Activated T-helper 9 cell treated with anti-CD3 and anti-CD28 coated beads, Interleukin-2, amount 50 U/mL, for 16 hours (primary cell): ENCODE data around the gene USP26.
"Not testable (repeated sequence)": the region's sequence is repeated elsewhere in the genome, so short reads cannot be mapped to it uniquely, and the experiment has no call there.

Experiments used
- DNase-seq: peaks from one replicate; pipeline ENCODE4 v3.0.0-alpha.2; 2020; ENCODE audit warnings: low read depth

USP26 gene, protein sequence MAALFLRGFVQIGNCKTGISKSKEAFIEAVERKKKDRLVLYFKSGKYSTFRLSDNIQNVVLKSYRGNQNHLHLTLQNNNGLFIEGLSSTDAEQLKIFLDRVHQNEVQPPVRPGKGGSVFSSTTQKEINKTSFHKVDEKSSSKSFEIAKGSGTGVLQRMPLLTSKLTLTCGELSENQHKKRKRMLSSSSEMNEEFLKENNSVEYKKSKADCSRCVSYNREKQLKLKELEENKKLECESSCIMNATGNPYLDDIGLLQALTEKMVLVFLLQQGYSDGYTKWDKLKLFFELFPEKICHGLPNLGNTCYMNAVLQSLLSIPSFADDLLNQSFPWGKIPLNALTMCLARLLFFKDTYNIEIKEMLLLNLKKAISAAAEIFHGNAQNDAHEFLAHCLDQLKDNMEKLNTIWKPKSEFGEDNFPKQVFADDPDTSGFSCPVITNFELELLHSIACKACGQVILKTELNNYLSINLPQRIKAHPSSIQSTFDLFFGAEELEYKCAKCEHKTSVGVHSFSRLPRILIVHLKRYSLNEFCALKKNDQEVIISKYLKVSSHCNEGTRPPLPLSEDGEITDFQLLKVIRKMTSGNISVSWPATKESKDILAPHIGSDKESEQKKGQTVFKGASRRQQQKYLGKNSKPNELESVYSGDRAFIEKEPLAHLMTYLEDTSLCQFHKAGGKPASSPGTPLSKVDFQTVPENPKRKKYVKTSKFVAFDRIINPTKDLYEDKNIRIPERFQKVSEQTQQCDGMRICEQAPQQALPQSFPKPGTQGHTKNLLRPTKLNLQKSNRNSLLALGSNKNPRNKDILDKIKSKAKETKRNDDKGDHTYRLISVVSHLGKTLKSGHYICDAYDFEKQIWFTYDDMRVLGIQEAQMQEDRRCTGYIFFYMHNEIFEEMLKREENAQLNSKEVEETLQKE

DNA sequence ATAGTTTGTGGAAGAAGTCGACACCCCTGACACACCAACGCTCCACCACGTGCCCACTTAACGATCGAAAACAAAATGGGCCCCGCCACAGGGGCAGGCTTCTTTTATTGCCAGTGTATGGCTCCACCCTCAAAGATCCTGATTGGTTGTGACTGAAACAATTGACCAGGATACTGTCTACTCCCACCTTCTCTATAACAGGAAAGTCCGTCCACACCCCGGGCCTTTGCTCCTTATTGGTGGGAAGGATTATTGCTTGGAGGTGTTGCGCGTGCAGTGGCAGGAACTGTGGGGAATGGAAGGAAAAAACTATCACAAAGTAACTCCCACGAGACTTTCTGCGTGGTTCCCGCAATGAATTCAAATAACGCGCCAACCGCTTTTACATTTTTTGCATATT, at the start of gene USP26:
Gene USP26 (minus strand): TSS at position 79 of the 400 bp plus-strand sequence. CDS start 68,889 bp downstream, outside the sequence.
- DNase-seq: no peak

DNA sequence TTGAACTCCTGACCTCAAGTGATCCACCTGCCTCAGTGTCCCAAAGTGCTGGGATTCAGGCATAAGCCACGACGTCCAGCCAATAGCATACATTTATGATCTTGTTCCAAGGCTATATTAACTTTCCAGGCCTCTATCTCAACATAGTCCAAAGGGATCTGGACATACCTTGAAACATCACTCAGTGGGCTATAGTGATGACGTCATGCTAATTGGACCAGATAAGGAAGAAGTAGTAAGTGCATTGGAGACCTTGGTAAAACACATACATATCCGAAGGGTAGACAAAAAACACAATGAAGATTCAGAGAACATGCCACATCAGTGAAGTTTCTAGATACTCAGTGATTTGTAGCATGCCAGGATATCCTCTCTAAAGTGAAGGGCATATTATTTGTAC, 37.4 kb upstream of the USP26 start:
- no peak for DNase-seq

DNA sequence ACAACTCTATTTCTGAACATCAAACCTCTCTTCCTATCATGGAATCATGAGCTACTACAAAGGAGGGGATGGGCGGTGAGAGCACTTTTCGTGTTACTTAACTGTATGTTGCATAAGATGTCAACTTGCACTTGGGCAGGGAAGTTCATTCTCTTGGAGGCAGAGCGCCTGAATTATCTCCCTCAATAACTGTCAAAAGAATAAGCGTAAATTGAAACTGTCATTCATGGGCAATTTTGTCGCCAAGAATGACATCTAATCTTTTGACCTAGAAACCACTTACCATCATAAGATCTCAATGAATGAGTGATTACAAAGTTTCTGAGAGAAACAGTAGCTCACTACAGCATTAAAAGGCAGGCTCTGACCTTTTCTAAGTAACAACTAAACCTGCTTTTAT, 23.5 kb upstream of the USP26 start:
- no peak for DNase-seq

DNA sequence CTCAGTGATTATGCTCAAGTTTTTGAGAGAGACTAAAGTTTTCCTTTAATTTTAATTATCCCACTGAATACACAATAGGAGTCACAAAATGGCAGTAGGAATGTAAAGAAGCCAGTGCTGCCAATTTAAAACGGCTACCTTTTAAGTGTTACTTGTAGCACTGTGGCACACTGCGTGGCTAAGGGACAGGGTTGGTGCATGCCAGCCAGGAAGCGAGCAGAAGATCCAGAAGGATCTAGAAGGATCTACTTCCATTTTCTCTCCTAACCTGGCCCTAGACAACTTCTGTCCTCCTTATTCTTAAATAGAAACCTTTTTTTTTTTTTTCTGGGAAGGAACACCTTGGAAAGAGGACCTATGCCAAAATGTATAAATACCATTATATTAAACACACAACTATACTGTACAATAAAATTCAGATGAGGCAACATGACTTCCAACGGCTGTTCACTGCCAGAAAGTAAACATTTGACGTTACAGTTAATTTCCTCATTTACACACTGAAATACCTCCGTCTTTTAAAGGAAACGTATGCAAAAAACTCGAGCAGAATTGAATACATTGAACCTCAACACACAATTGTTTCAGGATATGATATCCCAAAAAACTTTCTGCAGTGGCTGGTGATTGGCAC, 2.7 kb downstream of the USP26 start:
- DNase-seq: no peak

DNA sequence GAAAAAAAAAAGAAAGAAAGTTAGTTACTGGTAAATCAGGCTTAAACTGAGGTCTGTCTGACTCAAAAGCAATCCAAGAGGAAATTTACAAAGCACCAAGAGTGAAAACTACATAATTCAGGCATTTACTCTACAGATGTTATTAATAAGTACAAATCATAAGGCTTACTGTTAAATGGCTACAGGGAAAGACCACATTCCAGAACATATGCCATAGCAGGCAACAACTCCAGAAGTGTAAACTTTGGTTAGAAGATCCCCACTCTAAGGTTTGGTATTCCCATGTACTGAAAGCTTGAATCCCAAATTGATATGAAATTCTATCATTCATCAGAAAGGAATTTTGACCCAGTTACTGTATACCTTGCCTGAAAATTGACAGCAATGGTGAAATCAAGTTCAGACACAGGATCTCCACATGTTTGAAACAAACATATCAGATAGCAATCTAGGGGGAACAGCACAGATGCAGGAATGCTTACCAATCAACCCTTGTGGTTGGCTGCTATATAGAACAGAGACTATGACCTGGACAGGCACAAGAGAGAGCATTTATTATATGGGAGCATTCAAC, 6.6 kb downstream of the USP26 start:
- DNase-seq: no peak

DNA sequence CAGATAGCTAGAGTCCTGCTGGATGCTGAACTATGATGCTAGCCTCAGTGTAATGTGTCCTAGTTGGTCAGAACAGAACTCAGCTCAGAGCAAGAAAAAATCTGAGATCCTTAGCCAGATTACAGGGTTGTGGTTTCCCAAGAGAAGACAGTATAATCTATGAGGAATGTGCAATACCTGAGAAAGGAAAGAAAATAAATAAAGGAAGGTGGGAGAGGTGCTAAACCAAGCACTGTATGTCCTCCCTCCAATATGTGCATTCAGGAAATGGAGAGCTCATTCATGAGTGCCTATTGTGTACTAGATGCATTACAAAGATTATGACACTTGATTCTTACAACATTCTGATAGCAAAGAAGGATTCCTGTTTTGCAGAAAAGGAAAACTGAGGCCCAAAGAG, 7.5 kb downstream of the USP26 start:
- no peak for DNase-seq

DNA sequence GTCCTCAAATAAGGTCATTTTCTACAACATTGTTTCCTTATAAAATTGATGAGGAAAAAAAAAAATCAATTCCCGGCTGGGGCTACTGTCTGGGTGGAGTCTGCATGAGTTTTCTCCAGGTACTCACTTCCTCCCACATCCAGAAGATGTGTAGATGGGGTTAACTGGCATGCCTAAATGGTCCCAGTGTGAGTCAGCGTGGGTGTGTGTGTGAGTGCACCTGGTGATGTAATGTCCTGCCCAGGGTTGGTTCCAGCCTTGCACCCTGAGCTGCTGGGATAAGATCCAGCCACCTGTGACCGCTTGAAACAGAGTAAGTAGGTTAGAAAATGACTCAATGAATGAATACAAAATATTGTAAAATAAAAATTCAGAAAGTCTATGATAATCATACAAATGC, 11.1 kb downstream of the USP26 start:
- no peak for DNase-seq

DNA sequence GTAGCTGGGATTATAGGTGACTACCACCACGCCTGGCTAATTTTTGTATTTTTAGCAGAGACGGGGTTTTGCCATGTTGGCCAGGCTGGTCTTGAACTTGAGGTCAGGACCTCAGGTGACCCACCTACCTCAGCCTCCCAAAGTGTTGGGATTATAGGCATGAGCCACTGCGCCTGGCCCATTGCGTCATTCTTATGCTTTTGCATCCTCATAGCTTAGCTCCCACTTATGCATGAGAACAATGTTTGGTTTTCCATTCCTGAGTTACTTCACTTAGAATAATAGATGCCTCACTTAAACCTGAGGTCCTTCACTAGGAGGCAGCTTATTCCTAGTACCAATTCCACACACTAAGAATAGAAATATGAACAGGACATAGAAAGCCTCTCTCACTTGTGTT, 11.9 kb downstream of the USP26 start:
- not testable (repeated sequence) for DNase-seq

DNA sequence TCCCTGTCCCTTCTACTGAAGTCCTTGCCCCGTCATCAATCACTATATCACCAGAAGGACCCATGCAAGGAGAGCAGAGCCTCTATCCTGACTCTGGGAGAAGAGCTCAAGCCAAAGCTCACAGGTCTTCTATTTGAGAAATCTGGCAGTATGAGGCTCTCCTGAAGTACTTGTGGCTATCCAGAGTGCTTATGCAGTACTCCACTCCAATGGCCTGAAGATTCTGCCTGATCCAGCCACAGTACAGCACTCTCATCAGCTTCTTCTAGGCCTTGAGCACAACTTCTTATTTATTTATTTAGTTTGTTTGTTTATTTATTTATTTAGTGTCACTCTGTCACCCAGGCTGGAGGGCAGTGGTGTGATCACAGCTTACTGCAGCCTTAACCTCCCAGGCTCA, 13.0 kb downstream of the USP26 start:
- DNase-seq: no peak

DNA sequence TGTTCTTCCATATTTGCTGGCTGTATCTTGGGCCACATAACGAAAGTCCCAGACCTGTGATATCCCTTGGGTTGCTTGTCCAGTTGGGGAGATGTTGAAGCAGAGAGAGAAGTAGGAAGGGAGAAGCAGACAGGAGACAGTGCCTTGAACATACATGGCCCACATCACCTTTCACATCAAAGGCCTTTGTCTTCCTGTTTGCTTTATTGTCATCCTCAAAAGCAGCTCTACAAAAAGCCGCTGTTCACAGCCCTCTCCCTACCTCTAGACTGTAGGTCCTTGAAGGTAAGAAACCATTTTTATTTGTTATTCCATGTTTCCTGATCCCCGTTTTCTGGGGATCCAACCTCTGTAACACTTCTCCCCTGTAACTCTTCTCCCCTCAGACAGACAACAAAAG, 14.9 kb downstream of the USP26 start:
- no peak for DNase-seq

DNA sequence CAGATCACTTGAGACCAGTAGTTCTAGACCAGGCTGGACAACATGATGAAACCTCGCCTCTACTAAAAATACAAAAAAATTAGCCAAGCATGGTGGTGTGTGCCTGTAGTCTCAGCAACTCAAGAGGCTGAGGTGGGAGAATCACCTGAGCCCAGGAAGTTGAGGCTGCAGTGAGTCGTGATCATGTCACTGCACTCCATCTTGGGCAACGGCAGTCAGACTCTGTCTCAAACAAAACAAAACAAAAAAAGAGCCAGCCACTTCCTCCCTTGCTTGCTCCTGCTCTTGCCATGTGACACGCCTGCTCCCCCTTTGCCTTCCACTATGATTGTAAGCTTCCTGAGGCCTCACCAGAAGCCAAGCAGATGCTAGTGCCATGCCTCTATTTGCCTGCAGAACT, 19.1 kb downstream of the USP26 start:
- DNase-seq: not testable (repeated sequence)

DNA sequence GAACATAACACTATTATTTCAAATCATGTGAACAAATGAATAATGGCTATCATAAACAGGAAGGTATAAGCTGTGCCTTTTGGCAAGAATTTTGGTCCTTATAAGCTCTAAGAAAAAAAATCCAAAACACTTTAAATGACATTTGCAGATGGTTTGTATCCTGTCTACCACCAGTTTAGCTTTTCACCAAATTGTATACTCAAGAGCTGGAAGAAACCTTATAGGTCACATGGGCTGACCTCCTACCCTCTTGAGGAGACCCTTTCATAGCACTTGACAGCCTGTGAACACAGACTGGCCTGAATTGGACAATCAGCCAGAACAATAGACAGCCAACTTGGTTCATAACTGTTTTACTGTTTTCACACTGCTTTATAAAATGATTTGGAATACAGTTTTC, 24.3 kb downstream of the USP26 start:
- DNase-seq: no peak

DNA sequence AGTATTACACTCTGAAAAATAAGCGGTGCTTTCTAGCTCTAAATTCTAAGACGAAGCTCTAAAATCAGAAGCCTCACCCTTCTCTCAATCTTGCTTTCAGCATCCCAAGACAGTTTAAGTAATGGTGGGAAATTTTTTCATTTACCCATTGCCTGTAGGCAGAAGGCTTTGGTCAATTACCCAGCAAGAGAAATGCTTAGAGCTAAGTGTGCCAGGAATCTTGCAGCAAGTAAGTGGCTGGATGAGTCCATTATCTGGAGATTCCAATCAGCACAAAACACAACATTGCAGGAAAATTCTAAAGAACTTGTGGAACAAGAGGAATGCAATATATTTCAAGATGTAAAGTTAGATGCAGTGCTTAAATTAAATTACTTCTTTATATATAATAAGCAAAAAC, 28.4 kb downstream of the USP26 start:
- DNase-seq: no peak

DNA sequence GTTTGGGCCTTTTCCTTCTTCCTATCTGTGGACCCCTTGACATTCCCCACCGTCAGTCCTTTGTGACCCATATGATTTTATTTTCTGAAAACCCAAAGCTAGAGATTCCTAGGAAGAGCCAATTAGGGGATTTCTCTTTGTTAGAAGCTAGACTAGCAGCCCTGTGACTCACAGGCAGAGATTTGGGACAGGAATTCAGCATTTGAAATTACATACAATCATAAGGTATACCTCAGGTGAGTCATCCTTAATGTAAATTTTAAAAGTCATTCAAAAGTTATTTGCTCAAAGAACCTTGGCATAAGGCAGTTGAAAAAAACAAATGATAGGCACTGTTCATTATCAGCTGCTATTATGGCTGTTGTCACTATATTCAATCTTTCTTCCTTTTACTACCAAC, 40.6 kb downstream of the USP26 start:
- DNase-seq: no peak

DNA sequence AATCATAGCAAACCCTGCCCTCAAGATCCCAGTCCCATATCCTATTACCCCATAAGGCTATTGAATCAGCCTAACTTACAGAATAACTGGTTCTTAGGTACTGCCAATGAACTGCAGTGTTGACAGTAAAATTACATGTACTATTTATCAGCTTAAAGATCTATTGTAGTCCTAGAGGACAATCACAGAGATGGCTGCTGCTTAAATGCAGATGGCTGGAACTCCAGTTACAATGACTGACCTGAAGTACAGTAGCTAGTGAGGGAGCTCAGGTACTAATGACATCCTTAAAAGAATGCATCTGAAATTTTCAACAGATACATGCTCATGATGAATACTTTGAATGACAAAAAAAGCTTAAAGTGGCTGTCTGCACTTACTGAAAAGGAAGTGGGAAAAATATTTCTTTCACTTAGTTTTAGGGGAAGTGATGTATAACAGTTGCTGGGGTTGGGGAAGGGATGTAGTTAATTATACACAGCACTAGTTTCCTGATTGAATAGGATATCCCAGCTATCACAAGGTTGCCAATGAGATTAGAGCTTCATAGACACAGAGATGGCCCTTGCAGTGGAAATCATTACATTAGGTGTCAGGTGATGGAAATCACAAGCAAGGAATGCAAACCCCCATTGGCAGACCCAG, 42.0 kb downstream of the USP26 start:
- no peak for DNase-seq

DNA sequence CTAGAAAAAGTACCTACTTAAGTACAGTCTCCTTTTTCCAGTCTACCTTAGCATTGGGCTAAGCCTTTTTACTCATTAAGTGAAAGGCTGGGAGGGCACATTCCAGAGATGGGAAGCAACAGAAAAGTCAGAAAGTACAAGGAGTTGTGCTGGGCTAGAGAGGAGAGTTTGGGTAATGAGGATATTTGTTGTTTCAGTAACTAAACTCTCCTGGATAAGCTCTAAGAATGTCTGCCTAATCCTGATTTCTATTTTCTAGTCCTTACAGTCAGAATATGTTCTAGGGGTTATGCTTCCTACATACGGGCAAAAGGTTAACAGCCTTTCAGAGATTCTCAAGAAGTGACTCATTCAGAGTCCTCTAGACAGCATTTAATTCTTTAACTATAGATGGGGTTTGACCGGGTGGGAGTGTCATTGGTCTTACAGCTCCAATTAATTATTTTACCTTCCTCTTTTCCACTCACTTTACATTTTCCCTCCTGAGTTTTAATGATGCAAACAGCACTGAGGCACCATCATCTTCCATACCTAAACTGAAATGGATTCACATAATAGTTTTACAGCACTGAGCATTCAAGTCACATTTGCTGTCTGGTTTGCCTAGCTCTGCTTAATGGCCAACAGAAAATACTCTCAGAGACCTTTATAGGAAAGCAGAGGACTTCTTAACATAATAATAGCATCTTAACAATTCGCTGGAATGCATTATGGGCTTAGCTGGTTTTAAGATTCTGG, 42.9 kb downstream of the USP26 start:
- DNase-seq: no peak

DNA sequence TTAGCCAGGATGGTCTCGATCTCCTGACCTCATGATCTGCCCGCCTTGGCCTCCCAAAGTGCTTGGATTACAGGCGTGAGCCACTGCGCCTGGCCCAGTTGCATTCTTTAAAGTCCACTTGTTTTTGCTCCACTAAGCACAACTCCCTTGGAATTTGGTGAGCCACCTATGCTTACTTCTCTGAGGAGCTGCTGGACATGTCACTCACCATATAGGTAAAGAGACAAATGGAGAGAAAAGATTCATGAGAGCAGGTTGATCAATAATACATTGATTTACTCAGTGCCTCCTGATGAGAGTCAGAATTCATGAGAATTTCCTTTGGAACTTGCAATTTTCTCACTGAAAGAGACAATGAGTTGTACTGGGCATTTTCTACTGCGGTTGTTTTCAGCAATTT, 48.2 kb downstream of the USP26 start:
- DNase-seq: no peak

DNA sequence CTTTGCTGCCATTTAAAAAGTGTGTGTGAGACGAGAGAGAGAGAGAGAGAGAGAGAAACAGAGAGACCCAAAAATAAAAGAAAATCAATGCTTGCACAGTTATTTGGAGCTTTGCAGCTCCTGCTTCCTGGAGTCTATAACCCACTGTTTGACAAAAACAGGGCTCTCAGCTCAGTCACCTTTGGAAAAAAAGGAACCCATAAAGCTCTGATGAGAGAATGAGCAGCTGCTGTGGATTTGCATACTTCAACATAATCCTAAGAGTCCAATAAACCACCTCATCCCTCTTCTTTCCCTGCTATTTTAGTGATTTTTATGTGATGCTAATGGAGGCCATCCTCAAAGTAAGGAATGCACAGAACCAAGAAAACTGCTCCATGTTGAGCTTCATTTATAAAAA, 50.3 kb downstream of the USP26 start:
- no peak for DNase-seq

DNA sequence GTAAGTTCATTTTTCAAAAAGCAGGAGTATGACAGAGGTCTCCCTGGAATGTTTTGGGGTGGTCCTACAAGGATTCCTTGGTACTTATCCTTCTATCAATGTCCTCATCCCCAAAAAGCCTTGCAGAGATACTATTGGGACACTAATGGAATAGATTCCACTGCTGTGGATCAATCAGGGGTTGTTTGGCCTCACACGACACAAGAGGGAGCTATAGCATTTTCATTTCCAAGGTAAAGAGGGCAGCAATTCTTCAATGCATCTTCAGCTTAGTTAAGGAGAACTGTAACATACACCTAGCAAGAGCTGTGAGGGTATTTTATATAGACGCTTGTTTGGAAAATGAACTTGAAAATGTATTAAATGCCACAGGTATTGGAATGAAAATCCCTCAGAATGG, 50.9 kb downstream of the USP26 start:
- DNase-seq: no peak

DNA sequence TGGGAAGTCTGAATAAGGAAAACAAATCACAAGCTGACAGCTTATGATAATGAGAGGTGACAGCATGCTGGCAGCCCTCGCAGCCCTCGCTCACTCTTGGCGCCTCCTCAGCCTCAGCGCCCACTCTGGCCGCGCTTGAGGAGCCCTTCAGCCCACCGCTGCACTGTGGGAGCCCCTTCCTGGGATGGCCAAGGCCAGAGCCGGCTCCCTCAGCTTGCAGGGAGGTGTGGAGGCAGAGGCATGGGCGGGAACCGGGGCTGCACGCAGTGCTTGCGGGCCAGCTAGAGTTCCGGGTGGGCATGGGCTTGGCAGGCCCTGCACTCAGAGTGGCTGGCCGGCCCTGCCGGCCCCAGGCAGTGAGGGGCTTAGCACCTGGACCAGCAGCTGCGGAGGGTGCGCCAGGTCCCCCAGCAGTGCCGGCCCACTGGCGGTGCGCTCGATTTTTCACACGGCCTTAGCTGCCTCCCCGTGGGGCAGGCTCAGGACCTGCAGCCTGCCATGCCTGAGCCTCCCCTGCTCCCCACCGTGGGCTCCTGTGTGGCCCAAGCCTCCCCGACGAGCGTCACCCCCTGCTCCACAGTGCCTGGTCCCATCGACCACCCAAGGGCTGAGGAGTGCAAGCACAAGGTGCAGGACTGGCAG, 52.6 kb downstream of the USP26 start:
- not testable (repeated sequence) for DNase-seq

DNA sequence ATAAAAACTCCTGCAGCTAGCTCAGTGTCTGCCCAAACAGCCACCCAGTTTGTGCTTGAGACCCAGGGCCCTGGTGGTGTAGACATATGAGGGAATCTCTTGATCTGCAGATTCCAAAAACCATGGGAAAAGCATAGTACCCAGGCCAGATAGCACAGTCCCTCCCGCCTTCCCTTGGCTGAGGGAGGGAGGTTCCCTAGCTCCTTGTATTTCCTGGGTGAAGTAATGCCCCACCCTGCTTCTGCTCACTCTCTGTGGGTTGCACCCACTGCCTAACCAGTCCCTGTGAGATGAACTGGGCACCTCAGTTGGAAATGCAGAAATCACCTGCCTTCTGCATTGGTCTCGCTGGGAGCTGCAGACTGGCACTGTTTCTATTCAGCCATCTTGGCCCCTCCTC, 54.6 kb downstream of the USP26 start:
- no peak for DNase-seq
